ENCODE measurements around the gene VMP1.

DNA sequence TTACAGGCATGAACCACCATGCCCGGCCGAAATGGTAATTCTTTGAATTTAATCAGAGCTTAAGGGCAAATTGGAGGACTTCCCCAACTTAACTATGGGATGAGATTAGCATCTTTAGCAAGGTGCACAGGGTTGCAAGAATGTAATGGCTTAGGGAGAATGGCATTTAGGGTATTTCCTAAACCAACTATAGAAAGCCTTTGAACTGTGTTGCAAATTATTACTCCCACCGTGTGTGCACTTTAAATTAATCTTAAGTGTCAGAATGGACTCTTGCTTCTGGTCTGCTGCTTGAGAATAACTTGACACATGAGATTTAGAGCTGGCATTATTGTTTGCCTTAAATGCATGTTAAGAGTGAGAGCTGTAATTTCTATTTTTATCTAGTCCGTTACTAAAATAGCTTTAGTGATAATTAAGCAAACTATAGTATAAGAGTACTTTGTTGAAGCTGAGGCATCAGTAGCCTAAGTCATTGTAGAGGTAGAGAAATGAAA lies 125.5 kb downstream of the VMP1 start:
- TF ChIP-seq POLR2A (IDR thresholded peaks at IDR 0.05) (no peak), POLR2AphosphoS5 (IDR thresholded peaks at IDR 0.05) (no peak), EP300 (IDR thresholded peaks at IDR 0.05) (no peak)
- TF ChIP-seq, protein P1, sequence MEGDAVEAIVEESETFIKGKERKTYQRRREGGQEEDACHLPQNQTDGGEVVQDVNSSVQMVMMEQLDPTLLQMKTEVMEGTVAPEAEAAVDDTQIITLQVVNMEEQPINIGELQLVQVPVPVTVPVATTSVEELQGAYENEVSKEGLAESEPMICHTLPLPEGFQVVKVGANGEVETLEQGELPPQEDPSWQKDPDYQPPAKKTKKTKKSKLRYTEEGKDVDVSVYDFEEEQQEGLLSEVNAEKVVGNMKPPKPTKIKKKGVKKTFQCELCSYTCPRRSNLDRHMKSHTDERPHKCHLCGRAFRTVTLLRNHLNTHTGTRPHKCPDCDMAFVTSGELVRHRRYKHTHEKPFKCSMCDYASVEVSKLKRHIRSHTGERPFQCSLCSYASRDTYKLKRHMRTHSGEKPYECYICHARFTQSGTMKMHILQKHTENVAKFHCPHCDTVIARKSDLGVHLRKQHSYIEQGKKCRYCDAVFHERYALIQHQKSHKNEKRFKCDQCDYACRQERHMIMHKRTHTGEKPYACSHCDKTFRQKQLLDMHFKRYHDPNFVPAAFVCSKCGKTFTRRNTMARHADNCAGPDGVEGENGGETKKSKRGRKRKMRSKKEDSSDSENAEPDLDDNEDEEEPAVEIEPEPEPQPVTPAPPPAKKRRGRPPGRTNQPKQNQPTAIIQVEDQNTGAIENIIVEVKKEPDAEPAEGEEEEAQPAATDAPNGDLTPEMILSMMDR (IDR thresholded peaks at IDR 0.05), result no peak

All from suprapubic skin (tissue), 4 donors.